ENCODE results near the gene HOXA3. TPM values are rescaled to one million over a fixed set of nuclear protein-coding genes. Genes with fewer than 3 reads are reported as not detected.

HOXA3 gene
- total RNA-seq, 1 experiment from 2014 or later: 22.6 TPM

- Mint-ChIP-seq H3K27me3 (ENCODE audit: insufficient read depth, unreplicated experiment) (no peaks in the 10 kb centered on the region), H3K9me3 (ENCODE audit: unreplicated experiment) (no peaks in the 10 kb centered on the region), H3K4me3 (ENCODE audit: unreplicated experiment) (no peak overlapping the region), H3K36me3 (ENCODE audit: insufficient read depth, unreplicated experiment) (no peaks in the 10 kb centered on the region), H3K27ac (ENCODE audit: unreplicated experiment) (peak overlapping the region; percentile 91), H3K4me1 (ENCODE audit: low read depth, unreplicated experiment) (peaks cover 30% of the 10 kb centered on the region)
- H3K9me3 ChIP-seq: no peaks in the 10 kb centered on the region
- peaks cover 37% of the 10 kb centered on the region for H3K4me1 ChIP-seq
- CTCF ChIA-PET: interaction anchor here (1.0 kb wide), 1 partner anchor 17 kb away, joined by 5 read pairs; the partner anchor contains the start of gene HOXA1
- no peak for TF ChIP-seq CTCF (IDR thresholded peaks at IDR 0.05; ENCODE audit: insufficient read depth in 1 of 2, low read depth in 1 of 2, low read length in 1 of 2, severe bottlenecking in 1 of 2, unreplicated experiment in 1 of 2)
- no peaks in the 10 kb centered on the region for H3K27me3 ChIP-seq (replicated peaks; ENCODE audit: control insufficient read depth, insufficient read depth, low read length)
- intact Hi-C loops (cut with micrococcal nuclease; ENCODE audit: unreplicated experiment): no loop called here
- POLR2A ChIA-PET: no interaction called here
- no peak overlapping the region for H3K4me3 ChIP-seq (ENCODE audit: low read depth, low read length)
- no peak for DNase-seq
- BruUV-seq (replicated peaks): no TSS peak
- no peaks in the 10 kb centered on the region for H3K36me3 ChIP-seq (ENCODE audit: control insufficient read depth, insufficient read depth, low read length)
Measured at GRCh38 chr7:27079234-27079975, 73.0 kb downstream of the HOXA3 start.

GRCh38 chr7:27078616-27079233 lies 73.7 kb downstream of the HOXA3 start:
- no peak for DNase-seq
- Histone ChIP-seq H3K4me1 (peaks cover 37% of the 10 kb centered on the region), H3K27me3 (replicated peaks; ENCODE audit: control insufficient read depth, insufficient read depth, low read length) (no peaks in the 10 kb centered on the region), H3K36me3 (ENCODE audit: control insufficient read depth, insufficient read depth, low read length) (no peaks in the 10 kb centered on the region), H3K4me3 (ENCODE audit: low read depth, low read length) (no peak overlapping the region), H3K9me3 (no peaks in the 10 kb centered on the region)
- no peaks in the 10 kb centered on the region for H3K36me3 Mint-ChIP-seq (ENCODE audit: insufficient read depth, unreplicated experiment)
- intact Hi-C loops (cut with micrococcal nuclease; ENCODE audit: unreplicated experiment): no loop called here
- H3K27me3 Mint-ChIP-seq (ENCODE audit: insufficient read depth, unreplicated experiment): no peaks in the 10 kb centered on the region
- no peak overlapping the region for H3K4me3 Mint-ChIP-seq (ENCODE audit: unreplicated experiment)
- no peaks in the 10 kb centered on the region for H3K9me3 Mint-ChIP-seq (ENCODE audit: unreplicated experiment)
- CTCF ChIA-PET: interaction anchor here (1.0 kb wide), 1 partner anchor 17 kb away, joined by 5 read pairs; the partner anchor contains the start of gene HOXA1
- peaks cover 29% of the 10 kb centered on the region for H3K4me1 Mint-ChIP-seq (ENCODE audit: low read depth, unreplicated experiment)
- no peak for TF ChIP-seq CTCF (IDR thresholded peaks at IDR 0.05; ENCODE audit: insufficient read depth in 1 of 2, low read depth in 1 of 2, low read length in 1 of 2, severe bottlenecking in 1 of 2, unreplicated experiment in 1 of 2)
- BruUV-seq (replicated peaks): no TSS peak
- POLR2A ChIA-PET: no interaction called here
- H3K27ac Mint-ChIP-seq (ENCODE audit: unreplicated experiment): peak overlapping the region; percentile 0

- ChIA-PET CTCF (no interaction called here), POLR2A (no interaction called here)
- no peak for TF ChIP-seq CTCF (IDR thresholded peaks at IDR 0.05; ENCODE audit: insufficient read depth in 1 of 2, low read depth in 1 of 2, low read length in 1 of 2, severe bottlenecking in 1 of 2, unreplicated experiment in 1 of 2)
- Mint-ChIP-seq H3K4me3 (ENCODE audit: unreplicated experiment) (no peak overlapping the region), H3K9me3 (ENCODE audit: unreplicated experiment) (no peaks in the 10 kb centered on the region), H3K4me1 (ENCODE audit: low read depth, unreplicated experiment) (no peaks in the 10 kb centered on the region), H3K36me3 (ENCODE audit: insufficient read depth, unreplicated experiment) (no peaks in the 10 kb centered on the region), H3K27ac (ENCODE audit: unreplicated experiment) (no peak overlapping the region), H3K27me3 (ENCODE audit: insufficient read depth, unreplicated experiment) (no peaks in the 10 kb centered on the region)
- H3K27me3 ChIP-seq (replicated peaks; ENCODE audit: control insufficient read depth, insufficient read depth, low read length): no peaks in the 10 kb centered on the region
- no TSS peak for BruUV-seq (replicated peaks)
- no peak for DNase-seq
- intact Hi-C loops (cut with micrococcal nuclease; ENCODE audit: unreplicated experiment): no loop called here
- H3K36me3 ChIP-seq (ENCODE audit: control insufficient read depth, insufficient read depth, low read length): no peaks in the 10 kb centered on the region
- no peaks in the 10 kb centered on the region for H3K9me3 ChIP-seq
- H3K4me3 ChIP-seq (ENCODE audit: low read depth, low read length): no peak overlapping the region
- H3K4me1 ChIP-seq: no peaks in the 10 kb centered on the region
Measured at GRCh38 chr7:27073076-27073475, 79.3 kb downstream of the HOXA3 start.
